BJ (cell line): Measurements from ENCODE around the gene ADCK2. TPM values are rescaled to one million over a fixed set of nuclear protein-coding genes. Genes with fewer than 3 reads are reported as not detected.
"Not testable (repeated sequence)": the region's sequence is repeated elsewhere in the genome, so short reads cannot be mapped to it uniquely, and the experiment has no call there.

ENCODE experiments used
- CTCF ChIA-PET: fragments of 350-600 bp; formaldehyde crosslinking; extraction: SDS; loops from one replicate; lab custom pipeline; 2021; ENCODE audit warnings: antibody characterized with exemption, inconsistent platforms; lab: Yijun Ruan, JAX
- POLR2A ChIA-PET: fragments of 300-600 bp; sonication (Branson Sonifier 250); formaldehyde crosslinking; extraction: SDS; loops from one replicate; lab custom pipeline; 2021; ENCODE audit warnings: antibody characterized with exemption; lab: Charles Lee
- DNase-seq: peaks from one replicate; pipeline ENCODE4 v3.0.0-alpha.2; 2011; ENCODE audit warnings: low read depth
- H3K27me3 ChIP-seq: 2 replicates; pipeline ENCODE4 v1.6.0; 2011; ENCODE audit warnings: low read length; ENCODE audit not compliant: control insufficient read depth, insufficient read depth
- H3K36me3 ChIP-seq: 2 replicates; pipeline ENCODE4 v1.5.1; 2011; ENCODE audit warnings: low read length; ENCODE audit not compliant: control insufficient read depth, insufficient read depth
- H3K4me3 ChIP-seq: 2 replicates; pipeline ENCODE4 v1.5.1; 2011; ENCODE audit warnings: low read depth, mild to moderate bottlenecking, control low read depth, low read length
- polyA plus RNA-seq: library from polyadenylated mRNA; depleted of rRNA; stranded (reverse); fragments of >200 nt; gene quantifications from 2 replicates; pipeline ENCODE4 v1.2.3, GENCODE V29; 2011
- TF ChIP-seq, protein P1 (sequence below): IDR thresholded peaks from 2 replicates; pipeline ENCODE4 v1.5.1; 2011; ENCODE audit warnings: low read depth, mild to moderate bottlenecking, control low read depth, inconsistent platforms, low read length, moderate library complexity; ENCODE audit not compliant: insufficient read depth

The ADCK2 gene
- polyA plus RNA-seq, 1 experiment: 15.4 TPM

DNA sequence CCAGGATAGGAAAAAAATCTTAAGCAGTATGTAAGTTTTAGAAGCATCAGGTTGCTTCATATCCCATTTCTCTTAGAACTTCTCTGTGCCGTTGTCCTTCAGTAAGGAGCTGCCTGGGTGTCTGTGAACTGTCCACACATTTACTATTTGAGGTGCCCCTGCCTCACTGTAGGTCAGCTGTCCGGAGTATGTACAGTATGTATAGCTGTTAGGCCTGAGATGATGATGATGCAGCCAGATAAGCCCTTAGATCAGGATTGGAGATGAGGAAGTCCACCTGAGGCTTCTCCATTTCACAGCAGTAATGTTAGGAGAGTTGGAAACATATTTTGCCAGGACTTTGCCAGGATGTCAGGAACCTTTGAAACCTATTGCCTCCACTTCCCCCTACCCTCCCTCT, 31.5 kb downstream of the ADCK2 start:
- Histone ChIP-seq H3K27me3 (no peaks in the 10 kb centered on the region), H3K36me3 (peaks cover 9% of the 10 kb centered on the region), H3K4me3 (no peak overlapping the region)
- CTCF ChIA-PET: interaction anchor here (0.9 kb wide), 1 partner anchor 19 kb away, joined by 3 read pairs; no protein-coding TSS in a partner anchor
- POLR2A ChIA-PET: no interaction called here
- DNase-seq: no peak
- TF ChIP-seq, protein P1, sequence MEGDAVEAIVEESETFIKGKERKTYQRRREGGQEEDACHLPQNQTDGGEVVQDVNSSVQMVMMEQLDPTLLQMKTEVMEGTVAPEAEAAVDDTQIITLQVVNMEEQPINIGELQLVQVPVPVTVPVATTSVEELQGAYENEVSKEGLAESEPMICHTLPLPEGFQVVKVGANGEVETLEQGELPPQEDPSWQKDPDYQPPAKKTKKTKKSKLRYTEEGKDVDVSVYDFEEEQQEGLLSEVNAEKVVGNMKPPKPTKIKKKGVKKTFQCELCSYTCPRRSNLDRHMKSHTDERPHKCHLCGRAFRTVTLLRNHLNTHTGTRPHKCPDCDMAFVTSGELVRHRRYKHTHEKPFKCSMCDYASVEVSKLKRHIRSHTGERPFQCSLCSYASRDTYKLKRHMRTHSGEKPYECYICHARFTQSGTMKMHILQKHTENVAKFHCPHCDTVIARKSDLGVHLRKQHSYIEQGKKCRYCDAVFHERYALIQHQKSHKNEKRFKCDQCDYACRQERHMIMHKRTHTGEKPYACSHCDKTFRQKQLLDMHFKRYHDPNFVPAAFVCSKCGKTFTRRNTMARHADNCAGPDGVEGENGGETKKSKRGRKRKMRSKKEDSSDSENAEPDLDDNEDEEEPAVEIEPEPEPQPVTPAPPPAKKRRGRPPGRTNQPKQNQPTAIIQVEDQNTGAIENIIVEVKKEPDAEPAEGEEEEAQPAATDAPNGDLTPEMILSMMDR: no peak

DNA sequence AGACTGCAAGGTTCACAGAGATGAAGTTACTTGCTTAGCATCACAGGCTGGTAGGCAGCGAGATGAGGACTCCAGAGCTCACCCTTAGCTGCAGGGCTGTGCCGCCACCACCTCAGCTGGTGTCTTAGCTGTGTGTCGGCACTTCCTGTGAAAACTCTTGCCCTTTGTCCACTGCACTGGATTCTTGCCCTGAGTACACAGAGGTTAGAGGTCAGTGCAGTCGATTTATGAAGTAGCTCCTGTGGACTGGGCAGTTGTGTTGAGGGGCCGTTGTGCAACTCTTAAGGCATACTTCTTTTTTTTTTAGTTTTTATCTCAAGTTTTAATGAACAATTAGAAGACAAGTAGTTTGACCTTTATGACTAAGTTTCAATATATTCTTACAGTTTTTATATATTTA, 34.4 kb downstream of the ADCK2 start:
- H3K4me3 ChIP-seq: no peak overlapping the region
- ChIA-PET POLR2A (no interaction called here), CTCF (interaction anchor here (0.9 kb wide), 1 partner anchor 18 kb away, joined by 4 read pairs; no protein-coding TSS in a partner anchor)
- TF ChIP-seq, protein P1: no peak
- H3K36me3 ChIP-seq: peaks cover 7% of the 10 kb centered on the region
- H3K27me3 ChIP-seq: no peaks in the 10 kb centered on the region
- DNase-seq: no peak

DNA sequence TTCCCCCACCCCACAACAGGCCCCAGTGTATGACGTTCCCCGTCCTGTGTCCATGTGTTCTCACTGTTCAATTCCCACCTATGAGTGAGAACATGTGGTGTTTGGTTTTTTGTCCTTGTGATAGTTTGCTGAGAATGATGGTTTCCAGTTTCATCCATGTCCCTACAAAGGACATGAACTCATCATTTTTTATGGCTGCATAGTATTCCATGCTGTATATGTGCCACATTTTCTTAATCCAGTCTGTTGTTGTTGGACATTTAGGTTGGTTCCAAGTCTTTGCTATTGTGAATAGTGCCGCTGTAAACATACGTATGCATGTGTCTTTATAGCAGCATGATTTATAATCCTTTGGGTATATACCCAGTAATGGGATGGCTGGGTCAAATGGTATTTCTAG, 36.0 kb downstream of the ADCK2 start:
- CTCF ChIA-PET, H3K36me3 ChIP-seq, H3K4me3 ChIP-seq, H3K27me3 ChIP-seq, POLR2A ChIA-PET, DNase-seq: not testable (repeated sequence)

DNA sequence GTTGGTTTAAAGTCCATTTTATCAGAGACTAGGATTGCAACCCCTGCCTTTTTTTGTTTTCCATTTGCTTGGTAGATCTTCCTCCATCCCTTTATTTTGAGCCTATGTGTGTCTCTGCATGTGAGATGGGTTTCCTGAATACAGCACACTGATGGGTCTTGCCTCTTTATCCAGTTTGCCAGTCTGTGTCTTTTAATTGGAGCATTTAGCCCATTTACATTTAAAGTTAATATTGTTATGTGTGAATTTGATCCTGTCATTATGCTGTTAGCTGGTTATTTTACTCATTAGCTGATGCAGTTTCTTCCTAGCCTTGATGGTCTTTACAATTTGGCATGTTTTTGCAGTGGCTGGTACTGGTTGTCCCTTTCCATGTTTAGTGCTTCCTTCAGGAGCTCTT, 39.6 kb downstream of the ADCK2 start:
- H3K27me3 ChIP-seq, H3K36me3 ChIP-seq, POLR2A ChIA-PET, DNase-seq, H3K4me3 ChIP-seq, CTCF ChIA-PET: not testable (repeated sequence)

DNA sequence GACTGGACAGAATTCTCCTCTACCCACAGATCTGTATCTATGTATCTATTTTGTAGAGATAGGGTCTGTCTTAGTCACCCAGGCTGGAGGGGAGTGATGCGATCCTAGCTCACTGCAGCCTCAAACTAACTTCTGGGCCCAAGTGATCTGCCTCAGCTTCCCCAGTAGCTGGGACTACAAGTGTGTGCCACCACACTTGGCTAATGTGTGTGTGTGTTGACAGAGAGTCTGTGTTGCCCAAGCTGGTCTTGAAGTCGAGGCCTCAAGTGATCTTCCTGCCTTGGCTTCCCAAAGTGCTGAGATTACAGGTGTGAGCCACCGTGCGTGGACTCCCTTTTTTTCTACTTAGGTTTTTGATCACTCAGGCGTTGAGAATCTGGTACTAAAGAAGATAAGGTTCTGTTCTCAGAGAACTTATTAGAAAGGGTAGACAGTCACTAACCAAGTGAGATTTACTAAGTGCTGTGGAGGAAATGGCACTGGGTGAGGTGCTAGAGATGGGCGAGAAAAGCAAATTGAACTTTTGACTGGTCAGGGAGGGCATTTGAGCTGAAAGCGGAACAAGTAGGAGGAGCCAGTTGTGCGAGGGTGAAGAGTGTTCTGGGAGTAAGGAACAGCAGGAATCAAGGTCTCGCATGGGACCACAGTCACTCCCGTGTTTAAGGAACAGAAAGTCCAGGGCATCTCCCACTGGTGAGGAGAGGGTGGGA, 41.7 kb downstream of the ADCK2 start:
- no peaks in the 10 kb centered on the region for H3K36me3 ChIP-seq
- H3K4me3 ChIP-seq: no peak overlapping the region
- no peak for DNase-seq
- TF ChIP-seq, protein P1: no peak
- ChIA-PET POLR2A (no interaction called here), CTCF (interaction anchor here (1.2 kb wide), 1 partner anchor 12 kb away, joined by 4 read pairs; no protein-coding TSS in a partner anchor)
- H3K27me3 ChIP-seq: no peaks in the 10 kb centered on the region

DNA sequence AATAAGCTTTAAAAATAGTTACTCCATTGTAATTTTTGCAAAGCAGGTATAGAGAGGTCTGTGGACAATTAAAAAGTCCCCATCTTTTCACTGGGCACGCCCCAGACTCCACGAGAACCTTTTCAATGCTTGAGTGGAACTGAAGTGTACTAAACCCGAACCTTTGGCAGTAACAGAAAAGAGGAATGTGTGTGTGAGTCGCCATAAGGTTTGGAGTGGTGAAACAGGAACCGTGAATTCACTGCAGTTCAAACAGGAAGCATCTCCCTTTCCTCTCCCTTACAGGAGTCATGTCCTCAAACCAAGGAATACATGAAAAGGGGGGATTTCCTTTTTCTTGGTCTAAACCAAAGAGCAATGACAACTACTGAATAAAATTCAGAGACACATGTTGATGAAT, 47.0 kb downstream of the ADCK2 start:
- no peaks in the 10 kb centered on the region for H3K36me3 ChIP-seq
- TF ChIP-seq, protein P1: no peak

More for the DNA sequence above, 47.0 kb downstream of the ADCK2 start:
- ChIA-PET CTCF (no interaction called here), POLR2A (no interaction called here)
- no peak for DNase-seq
- no peak overlapping the region for H3K4me3 ChIP-seq
- H3K27me3 ChIP-seq: no peaks in the 10 kb centered on the region
